GM19324 (cell line): Measurements from ENCODE around the gene DIO1.

ENCODE experiments used
- ATAC-seq: cut with Tn5 transposase; IDR thresholded peaks from one replicate; pipeline ENCODE4 v1.9.1; 2021; ENCODE audit warnings: mild to moderate bottlenecking, moderate library complexity; ENCODE audit not compliant: unreplicated experiment, low FRiP score

The DIO1 gene

DNA sequence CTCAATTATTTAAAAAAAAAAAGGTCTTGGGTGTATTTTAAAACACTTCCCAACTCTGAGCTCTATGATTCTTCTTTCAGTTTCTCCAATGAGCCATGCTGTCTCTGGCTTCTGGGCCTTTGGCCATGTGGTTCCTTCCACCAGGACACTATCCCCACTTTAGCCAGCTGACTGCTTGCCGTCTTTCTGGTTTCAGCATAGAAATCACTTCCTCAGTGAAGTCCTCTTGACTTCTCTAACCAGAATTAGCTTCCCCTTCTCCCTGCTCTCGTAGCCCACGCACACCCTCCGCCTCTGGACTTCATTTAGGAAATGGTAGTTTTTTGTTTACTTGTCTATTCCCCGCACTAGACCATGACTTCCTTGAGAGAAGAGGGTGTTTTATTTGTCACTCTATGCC lies 1.1 kb upstream of the DIO1 start:
- no peak for ATAC-seq

DNA sequence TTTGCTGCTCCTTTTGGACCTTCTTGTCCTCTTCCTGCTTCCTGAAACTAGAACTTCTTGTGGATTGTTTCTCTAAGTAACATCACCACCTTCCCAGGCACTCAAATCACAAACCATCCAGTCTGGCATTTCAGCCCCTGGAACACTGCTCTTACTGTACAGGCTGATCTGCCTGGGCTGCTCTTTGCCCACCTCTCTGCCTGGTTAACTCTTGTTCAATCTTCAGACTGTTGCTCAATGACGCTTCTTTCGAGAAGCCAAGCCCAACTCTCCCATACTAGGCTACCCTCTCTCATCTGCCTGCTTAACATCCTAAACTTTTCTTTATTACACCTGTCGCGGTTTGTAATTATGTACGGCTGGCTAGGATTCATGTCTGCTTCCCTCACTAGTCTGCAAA lies 657 bp downstream of the DIO1 start:
- ATAC-seq: no peak

DNA sequence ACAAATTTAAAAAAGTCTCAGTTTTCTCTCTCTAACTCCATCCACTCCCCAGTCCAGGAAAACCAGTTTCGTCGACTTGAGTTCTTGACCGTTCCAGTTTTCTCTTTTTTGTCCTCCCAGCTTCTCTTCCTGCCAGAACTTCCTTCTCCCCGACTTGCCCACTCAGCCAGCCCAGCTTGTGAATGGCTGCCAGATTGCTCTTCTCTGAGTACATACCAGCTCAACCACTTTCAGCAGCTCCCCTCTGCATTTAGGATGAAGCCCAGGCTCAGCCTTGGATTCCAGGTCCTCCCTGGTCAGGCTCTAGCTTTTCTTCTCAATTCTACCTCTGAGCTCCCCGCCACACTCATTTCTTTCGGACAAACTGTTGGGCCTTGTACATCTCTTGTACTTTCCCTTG lies 1.4 kb downstream of the DIO1 start:
- no peak for ATAC-seq

DNA sequence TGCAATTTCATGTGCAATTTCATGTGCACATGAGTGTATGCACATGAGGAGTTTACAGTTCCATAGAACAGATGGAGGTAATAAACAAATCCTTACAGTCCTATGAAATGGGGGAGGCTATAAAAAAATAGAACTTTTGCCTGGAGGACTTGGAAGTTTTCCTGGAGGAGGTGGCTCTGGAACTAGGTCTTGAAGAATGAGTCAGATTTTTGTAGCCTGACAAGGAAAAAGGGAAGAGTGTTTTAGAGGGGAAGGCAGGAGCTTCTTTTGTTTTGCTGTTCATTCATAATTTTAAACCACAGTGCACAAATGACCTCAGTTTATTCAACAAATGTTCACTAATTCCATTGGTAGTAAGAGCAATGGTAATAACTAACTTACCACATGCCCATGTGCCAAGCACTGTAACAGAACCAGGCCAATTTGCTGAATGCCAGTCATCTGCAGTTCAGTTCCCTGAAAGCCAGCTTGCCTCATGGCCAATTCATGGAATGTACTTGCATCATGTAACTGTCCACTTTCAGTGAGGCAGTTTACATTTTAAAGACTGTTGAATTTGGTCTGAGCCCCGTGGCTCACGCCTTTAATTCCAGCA lies 2.7 kb downstream of the DIO1 start:
- no peak for ATAC-seq

DNA sequence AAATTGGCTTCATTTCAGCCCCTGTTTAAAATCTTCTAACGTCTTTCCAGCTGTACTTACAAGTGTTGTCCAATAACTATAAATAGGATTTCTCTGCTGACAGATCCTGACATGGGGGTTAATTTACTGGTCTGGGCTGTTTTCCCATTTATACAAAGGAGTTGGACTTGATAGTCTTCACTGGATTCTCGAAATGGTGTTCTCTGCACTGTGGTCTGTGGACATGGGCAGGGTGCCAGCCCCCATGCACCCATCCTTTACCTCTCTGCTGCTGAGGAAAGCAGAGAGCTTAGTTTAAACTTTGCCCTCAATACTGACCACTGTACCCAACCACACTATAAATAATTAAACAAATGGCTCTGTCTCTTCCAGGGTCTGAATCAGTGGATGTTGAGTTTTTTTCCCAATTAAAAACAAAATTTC lies 5.2 kb downstream of the DIO1 start:
- ATAC-seq: no peak

DNA sequence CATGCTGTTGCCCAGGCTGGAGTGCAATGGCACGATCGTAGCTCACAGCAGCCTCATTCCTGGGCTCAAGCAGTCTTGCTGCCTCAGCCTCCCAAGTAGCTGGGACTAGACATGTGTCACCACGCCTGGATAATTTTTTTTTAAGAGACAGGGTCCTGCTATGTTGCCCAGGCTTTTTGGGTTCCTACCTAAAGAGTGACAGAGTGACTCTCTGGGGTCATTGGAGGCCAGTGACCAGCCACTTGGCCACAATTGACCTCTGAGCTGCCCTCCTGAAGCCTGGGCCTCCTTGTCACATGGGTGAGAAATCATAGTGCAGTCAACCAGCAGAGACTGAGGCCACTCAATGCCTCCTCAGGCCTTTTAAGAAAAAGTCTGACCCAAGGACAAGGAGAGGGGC lies 5.7 kb downstream of the DIO1 start:
- ATAC-seq: no peak

DNA sequence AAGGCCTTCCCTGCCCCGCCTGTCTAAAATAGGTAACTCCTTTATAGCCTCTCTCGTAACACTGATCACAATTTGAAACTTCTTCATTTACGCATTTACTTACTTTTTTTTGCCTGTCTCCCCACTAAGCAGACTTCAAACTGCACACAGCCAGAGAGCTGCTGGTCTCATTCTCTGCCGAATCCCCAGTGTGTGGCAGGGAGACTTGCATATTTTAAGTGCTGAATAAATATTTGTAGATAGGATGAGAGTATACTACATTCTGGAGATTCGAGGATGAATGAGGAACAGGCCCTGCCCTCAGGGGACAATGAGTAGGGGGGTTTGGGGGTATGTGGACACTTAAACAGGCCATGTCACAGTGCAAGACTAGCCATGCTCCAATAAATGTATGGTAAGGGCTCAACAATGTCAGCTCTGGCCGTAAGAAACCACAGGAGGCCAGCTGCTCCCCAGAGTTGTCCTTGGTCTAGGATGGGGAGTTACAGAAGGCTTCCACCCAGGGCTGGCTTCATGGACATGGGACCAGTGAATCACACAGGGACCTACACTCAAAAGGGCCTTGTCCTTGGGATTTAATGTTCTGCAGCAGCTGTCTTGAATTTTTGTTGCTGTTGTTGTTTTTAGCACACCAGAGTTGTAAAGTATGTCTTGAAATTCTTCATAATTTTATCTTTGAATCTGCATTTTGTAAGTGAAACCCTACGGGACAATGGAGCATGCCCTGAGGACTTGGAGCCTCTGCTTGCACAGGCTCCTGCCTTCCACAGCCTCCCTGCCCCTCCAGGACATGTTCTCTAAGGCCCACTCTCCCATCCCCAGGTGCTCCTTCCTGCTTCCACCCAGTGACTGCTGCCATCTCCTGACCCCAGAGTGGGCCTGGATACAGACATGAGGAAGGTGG lies 8.5 kb downstream of the DIO1 start:
- ATAC-seq: no peak

DNA sequence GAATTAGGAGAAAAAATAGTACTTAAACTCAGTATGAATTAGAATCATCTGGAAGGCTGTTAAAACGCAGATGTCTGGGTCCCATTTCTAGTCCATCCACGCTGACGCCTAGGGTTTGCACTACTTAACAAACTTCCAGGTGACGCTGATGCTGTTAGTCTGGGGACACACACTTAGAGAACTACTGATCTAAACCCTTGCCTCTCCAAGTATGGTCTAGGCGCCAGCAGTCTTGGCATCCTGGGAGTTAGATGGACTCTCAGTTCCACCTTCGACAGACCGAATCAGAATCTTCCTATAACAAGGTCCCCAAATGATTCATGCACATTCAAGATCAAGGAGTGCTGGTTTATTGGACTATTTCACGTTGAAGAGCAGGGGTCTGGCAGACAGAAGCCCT lies 11.5 kb downstream of the DIO1 start:
- no peak for ATAC-seq

DNA sequence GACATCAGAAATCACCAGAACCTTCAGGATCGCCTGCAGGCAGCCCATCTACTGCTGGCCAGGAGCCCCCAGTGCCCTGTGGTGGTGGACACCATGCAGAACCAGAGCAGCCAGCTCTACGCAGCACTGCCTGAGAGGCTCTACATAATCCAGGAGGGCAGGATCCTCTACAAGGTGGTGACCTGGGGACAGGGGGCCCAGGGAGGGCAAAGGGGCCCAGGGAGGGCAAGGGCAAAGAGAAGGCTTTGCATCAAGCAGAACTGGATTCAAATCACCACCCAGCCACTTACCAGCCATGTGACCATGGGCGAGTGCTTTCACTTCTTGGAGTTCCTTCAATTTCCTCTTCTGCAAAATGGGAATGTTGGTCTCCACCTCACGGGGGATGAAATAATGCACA lies 12.1 kb downstream of the DIO1 start:
- no peak for ATAC-seq

DNA sequence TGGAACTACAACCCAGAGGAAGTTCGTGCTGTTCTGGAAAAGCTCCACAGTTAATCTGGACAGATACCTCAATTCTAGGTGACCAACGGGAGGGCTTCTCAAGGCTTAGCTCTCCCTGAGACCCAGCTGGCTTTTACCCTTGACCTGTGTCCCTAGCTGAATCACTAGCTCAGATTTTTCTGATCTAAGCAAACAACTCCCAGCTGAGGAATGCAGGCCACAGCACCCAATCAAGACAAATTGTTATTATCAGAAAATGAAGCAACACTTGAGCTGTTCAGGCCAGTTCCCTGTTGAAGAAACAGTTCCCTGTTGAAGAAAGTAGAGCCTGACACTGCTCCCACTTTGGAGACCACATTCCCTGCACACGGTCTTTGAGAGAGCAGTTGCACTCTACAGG lies 16.0 kb downstream of the DIO1 start:
- ATAC-seq: no peak

DNA sequence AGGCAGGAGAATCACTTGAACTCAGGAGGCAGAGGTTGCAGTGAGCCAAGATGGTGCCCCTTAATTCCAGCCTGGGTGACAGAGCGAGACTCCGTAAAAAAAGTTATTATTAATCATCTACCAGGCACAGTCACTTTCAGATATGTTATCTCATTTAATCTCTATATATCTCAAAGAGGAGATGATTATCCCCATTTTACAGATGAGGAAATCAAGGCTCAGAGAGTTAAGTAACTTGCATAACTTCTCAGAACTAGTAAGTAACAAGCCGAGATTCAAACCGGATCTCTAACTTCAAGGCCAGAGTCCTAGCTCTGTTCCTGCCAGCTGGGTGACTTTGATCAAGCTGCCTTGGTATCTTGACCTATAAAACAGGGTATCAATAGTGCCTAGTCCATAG lies 17.5 kb downstream of the DIO1 start:
- ATAC-seq: no peak

DNA sequence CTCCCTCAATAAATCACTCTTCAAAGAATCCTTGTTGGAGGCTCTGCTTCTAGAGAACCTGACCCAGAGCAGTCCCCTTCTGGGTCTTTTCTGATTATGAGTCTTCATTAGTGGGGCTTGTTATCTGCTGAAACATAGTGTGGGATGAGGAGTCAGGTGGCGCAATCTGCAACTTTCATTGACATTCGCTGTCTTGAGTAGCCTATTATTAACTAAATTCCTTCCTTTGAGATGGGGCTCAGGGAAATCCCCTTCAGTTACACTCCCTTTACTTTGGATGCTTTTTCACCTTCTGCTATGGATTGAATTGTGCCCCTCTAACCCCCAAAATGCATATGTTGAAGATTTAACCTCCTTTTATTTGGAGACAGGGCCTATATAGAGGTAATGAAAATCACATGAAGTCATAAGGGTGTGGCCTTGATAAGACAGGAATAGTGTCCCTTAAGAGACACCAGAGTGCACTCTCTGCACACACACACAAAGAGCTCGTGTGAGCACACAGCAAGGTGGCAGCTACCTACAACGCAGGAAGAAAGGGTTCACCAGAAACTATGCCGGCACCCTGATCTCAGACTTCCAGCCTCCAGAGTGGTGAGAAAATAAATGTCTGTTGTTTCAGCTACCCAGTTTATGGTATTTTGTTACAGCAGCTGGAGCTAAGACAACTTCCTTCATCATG lies 19.5 kb downstream of the DIO1 start:
- no peak for ATAC-seq

DNA sequence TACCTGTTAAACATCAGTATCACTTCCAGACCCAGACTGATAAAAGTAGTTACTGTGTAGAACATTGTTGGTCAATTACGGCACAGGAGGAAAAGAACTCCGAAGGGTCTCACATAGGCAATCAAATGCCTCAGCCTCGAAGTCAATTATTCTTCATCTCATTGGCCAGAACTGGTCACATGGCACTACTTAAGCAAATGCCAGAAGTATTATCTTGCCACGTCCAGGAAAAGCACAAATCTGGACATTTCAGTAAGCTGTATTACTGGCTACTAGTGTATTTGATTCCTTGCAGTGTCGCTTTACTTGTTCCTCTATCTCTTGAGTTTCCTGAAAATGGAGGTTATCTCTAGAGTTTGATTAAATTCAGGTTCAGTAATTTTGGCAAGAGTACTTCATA lies 24.4 kb downstream of the DIO1 start:
- no peak for ATAC-seq

DNA sequence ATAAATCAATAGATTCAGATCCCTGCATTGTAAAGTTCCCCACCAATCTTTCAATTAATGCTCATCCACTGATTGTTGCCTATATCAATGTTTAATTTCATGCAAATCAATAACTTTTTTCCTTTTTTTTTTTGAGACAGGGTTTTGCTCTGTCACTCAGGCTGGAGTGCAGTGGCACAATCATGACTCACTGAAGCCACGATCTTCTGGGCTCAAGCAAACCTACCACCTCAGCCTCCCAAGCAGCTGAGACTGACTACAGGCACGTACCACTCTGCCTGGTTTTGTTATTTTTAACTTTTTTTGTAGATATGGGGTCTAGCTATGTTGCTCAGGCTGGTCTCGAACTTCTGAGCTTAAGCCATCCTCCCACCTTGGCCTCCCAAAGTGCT lies 25.7 kb downstream of the DIO1 start:
- no peak for ATAC-seq

DNA sequence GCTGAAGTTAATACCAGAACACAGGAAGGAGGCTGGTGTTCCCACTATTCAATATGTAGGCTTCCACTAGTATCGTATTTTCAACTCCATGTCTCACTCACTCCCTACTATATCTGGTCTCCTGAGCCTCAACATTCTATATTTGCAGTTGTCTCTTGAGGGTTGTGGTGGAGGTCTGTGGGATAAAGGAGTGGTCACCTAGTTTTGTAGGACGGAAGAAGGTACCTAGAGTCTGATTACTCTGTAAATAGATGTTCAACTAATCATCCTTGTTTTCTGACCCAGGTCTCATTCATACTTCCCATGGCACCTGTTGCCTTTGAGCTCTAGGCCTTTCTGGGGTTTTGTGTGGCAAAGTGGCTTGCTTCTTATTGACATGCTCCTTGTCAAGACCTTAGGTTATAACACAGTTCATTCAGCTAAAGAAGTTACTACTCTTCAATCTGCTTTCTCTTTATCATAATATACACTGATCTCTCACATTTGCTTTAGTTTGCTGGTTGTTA lies 33.4 kb downstream of the DIO1 start:
- ATAC-seq: no peak

DNA sequence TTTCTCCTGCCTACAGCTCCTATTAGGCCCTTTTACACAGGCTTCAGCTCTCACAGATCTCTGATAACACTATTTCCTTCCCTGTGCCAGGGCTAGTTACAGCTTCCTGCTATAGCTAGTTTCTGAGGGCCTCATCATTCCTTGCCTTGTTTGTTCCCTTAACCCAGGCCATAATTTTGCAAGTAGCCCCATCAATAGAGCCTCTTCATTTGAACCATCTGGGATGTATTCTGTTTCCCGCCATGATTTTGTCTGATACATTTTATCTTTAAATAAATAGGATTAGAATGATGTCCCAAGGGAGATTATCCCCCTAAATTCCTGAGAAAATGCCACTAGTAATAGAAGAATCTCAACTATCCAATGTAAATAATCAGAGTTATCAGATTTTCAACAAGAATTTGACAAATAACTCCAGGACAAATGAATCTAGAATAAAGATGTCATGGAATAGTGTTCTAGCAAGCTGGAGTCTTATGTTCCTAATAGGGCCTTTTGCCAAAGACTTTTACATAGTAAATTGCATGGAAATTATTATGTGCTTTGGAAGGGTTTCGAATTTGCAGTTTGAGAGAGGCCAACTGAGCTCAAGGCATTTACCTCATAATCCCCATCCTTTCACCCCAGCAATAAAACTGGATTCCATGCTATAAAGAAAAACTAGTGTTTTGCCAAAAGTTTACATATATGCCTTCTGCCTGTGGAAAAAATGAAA lies 35.4 kb downstream of the DIO1 start:
- ATAC-seq: no peak

DNA sequence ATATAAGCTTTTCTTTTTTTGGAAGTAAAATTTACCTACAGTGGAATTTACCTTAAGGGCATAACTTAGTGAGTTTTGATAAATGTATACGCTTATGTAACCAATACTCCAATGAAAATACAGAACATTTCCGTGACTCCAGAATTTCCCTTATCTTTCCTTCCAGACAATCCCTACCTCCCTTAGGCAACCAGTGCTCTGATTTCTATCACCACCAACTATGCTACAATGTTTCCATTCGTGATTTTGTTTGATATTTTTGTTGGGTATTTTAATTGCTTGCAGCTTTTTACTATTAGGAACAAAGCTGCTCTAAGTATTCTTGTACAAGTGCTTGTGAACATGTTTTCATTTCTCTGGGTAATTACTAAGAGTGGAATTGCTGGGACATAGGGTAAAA lies 36.9 kb downstream of the DIO1 start:
- ATAC-seq: no peak

DNA sequence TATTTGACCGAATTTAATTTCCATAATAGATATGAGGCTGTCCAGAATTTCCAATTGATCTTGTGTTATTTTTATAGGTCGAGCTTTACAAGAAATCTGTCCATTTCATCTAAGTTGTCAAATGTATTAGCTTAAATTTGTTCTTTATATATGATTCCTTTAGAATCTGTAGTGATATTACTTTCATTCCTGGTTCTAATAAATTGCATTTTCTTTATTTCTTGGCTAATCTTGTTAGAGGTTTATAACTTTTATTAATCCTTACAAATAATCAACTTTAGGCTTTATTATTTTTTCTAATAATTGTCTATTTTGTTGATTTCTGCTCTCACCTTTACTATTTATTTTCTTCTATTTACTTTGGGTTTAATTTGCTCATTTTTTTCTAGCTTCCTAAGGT lies 37.5 kb downstream of the DIO1 start:
- no peak for ATAC-seq

DNA sequence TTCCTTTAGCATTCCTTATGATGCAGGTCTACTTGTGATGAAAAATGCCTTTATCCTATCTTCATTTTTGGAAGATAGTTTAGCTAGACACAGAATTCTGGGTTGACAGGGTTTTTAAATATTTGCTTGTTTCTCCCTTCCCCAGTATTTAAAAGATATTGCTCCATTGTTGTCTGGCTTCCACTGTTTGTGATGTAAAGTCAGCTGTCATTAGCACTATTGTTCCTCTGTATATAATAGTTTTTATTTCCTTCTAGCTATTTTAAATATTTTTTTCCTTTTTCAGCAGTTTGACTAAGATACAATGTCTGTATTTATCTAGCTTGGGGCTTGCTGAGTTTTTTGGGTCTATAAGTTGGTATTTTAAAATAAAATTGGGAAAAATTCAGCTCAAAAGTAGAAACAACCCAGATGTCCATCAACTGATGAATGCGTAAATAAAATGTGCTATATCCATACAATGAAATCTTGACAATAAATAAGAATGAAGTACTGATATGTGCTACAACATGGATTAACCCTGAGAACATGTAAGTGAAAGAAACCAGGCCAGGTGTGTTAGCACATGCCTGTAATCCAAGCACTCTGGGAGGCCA lies 40.3 kb downstream of the DIO1 start:
- ATAC-seq: no peak

DNA sequence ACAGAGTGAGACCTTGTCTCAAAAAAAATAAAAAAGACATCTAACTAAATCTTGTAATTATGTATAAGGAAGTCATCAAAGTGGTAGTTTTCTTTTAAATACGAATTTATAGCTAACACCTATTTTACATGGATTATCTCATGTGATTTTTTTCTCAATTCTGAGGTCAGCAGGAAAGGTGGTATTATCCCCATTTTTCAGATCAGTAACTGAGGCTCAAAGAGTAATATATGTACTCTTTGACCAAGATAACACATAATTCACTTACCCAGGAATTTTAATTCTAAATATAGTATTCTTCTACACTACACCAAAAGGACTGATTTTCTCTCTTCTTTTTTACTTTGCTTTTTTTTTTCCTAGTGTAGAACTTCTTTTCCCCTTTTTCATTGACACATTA lies 42.4 kb downstream of the DIO1 start:
- ATAC-seq: no peak
